Esophagus mucosa (tissue), 1 donor: ENCODE results near the gene CCDC85A. TPM values are rescaled to one million over a fixed set of nuclear protein-coding genes. Genes with fewer than 3 reads are reported as not detected.

Experiments
- ATAC-seq: fragments of 200-7000 bp; cut with Tn5 transposase; one replicate; pipeline ENCODE4 v1.9.1; 2020
- total RNA-seq: library from RNA; stranded (reverse); gene quantifications from one replicate; pipeline ENCODE4 v1.2.4, GENCODE V29; 2023
- donor health status: DM: yes; HTN: yes; CAD: no.

CCDC85A gene
- total RNA-seq, 1 donor from 2014 or later, result 0.24 TPM

DNA sequence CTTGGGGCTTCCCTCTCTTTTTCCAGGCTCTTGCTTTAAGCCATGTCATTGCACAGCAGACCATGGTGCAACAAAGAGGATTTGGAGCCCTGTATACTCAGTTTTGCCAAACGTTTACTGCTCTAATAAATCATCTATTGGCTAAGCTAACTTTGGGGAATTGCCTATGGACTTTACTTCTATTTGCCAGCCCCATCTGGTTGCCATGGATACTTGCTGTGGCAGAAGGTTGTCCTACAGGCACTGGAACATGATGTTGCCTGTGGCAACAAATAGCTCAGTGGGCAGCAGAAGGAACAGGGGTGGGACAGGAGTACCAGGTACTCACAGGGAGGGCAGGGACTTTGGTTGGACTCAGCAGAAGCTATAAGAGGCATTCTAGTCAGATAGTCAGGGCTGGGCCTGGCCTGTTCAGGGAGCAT is 129.7 kb downstream of the CCDC85A start:
- ATAC-seq, result no peak

DNA sequence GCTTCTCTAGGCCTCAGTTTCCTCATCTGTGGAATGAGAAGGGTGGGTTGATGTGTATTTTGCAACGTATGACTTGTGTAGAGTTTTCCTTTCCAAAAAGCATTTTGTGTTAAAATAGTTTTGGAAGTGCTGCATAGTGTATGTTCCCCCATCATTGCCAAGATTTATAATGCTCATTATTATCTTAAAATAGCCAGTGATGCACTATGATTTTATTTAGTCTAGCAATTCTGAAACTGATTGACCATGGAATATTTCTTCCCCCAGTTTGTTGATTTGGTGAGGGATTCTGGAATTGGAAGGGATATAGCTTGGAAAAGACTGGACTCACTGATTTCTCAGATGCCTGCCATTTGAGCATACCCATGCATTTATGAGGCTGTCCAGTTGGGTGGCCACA is 130.6 kb downstream of the CCDC85A start:
- no peak for ATAC-seq

DNA sequence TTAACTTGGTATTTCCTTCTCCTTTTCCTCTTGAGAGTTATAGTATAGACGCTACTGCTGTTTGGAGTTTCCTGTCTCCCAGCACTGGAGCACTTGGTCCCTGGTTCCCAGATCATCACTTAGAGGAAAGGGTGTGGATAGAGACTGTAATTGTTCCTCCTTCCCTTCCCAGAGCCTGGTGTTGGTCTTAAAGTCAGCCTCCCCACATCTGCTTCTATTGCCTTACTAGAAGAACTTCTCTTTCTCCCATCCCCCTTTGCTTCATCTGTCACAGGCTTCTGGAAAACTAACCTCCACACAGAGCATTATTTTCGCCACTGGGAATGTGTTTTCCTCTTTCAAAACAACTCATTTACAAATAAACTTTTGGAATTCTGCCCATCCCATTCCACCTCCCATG is 131.0 kb downstream of the CCDC85A start:
- ATAC-seq, result no peak

DNA sequence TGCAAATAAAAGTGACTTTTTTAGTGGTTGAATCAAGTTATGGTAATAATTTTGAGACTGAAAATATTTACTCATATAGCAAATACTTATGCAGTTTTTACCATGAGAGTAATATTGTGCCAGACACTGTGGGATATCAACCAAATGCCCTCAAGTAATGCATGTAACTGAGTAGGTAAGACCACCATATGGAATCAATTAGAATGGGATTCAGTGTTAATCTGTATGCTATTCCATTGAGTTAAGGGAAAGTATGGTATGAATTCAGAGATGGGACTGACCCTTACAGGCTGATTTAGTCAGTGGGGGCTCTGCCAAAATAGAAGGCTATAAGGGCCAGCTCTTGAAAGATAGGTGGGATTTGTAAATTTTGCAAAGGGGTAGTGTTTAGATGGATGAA is 131.6 kb downstream of the CCDC85A start:
- ATAC-seq, result no peak

DNA sequence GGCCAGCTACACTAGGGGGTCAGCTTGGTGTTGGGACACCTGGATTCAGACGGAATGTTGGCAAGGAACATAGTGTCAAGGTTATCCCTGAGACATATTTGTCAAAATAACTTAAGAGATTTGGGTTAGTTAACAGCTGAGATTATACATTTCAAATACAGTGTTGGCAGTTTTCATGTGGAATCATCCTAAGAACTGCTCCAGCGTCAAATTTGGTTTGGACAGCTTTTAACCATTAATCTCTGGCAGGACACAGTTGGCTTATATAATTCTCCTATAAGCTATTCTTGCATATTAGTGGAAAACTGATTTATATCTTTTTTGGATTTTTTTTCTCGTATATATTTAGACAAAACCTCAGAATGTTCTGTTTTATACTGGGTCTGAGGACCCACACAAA is 132.2 kb downstream of the CCDC85A start:
- no peak for ATAC-seq

DNA sequence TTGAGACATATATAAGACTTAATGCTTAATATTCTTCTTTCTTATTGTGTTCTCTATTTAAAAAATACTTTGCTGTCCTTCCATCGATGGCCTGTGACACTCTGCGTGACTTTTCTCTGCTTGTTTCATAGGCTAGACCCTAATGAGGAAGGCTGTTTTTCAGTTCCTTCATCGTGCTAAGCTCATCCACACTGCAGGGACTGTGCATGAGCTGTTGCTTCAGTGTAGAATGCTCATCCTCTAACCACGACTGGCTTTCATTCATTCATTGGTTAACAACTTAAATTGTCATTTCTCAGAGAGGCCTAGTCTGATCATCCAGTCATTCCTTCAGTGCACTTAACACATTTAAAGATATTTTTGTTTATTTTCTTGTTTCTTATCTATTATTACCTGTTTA is 134.4 kb downstream of the CCDC85A start:
- no peak for ATAC-seq

DNA sequence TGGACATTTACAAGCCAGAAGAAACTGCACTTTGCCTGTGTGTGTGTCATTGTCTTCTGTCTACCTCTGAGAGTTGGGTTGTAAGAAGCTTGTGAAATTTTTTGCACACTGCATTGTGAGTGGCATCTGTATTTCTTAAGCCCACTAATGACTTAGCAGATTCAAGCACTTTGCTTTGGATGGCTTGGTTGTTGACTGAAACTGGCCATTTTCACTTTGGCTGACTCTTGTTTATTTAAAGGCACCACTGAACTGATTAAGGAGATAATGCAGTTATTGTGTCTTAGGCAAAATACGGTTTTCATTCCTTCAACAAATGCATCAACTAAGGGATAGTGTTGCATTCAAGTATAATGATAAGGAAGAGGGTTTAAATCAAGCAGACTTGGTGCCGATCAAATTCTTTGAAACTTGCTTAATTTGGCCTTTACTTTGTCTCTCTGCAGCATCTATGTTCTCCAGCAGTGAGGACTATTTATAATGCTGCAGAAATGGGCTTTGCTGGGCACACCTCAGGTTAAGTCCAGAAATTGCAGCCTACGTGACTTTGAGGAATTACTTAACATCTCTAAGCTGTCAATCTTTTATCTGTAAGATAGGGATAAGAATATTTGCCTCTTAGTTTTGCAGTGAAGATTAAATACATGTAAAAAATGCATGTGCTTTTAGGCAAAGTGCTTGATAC is 142.0 kb downstream of the CCDC85A start:
- no peak for ATAC-seq

DNA sequence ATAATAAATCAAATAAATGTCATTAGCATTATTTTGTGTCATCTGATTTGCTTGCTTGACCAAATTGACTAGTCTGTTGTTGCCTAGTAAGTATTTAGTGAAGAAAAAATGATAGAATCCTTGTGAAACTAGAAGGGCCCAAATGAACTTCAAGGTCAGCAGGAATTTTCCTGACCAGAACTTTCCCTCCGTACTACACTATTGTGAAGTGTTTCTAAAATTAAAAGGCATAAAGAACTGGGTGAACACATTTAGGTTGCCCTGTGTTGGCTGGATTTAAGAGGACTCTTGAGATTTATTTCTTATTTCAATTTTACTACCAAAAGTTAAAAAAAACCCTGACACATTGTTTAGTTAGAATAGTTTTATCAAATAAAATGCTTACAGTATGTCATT is 142.6 kb downstream of the CCDC85A start:
- no peak for ATAC-seq

DNA sequence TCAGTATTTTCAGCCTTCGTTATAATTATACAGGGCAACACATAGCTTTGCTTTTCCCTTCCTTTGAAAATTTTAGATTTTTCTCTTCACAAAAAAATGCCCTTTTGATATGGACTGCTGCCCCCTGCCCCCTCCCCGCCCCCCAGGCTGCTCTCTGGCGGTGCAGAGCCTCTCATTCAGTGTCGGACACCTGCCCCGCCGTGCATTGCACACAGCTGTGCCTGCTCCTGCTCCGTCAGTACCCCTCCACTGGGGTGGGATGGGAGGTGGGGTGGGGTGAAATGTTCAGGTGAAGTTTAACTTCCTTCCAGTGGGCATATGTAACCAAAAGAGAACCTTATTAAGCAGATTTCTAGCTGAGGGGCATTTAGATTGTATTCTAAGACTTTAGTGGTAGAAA is 148.0 kb downstream of the CCDC85A start:
- ATAC-seq, result no peak

DNA sequence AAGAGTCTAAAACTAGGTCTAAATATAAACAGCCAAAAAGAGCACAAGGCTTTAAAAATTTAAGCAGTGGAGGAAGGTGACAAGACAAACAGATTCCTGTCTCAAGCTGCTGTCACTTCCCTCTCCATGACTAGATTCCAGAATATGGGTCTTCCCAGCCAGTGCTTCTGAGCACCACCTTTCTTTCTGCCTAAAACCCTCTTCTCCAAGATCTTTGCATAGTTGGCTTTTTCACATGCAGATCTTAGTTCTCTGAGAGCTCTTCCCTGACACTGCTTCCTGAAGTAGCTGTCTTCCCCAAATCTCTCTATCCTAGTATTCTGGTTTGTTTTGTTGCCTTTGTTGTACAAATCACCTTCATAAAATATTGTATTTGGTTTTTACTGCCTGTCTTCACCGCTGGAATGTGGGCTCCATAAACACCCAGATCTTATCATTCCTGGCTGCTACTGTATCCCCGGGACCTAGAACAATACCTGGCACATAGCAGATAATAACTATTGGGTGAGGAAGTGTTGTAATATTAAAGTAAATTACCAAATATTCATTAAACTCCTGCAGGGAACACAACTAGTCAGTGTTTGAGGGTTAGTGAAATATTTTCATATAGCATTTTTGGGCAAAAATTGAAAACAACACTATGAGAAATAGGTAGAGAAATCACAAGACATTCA is 150.2 kb downstream of the CCDC85A start:
- ATAC-seq, result no peak

DNA sequence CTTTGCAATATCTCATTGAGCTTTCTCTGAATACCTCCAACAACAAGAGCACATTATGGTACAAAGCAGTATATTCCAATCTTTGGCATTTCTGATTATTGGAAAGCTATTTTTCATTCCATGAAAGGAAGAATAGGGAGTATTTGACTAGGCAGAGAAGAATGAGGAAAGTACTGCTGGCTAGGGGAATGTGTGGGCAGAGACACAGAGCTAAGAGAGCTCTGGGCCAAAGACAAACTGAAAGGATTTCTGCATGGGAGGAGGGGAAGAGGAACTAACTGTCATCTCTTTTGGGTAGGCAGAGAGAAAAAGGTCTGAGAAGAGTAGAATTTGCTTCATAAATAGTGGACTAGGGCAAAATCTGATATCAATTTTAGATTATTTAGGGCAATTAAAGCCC is 150.8 kb downstream of the CCDC85A start:
- no peak for ATAC-seq

DNA sequence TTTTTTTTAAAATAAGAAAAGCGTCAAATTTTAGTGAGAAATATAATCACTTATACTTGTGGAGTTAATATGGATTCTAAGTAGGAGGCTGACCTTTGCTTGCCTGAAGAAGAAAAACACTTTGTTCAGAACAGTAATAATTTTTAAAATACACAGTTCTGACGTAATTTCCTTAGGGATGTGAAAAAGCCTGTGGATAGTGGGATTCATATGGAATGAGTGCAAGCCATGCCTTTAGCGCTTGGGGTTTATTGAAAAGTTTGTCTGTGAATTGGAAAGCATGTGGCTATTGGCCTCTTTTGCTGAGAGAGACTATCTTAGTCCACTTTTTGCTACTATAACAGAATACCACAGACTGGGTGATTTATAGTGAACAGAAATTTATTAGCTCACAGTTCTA is 151.3 kb downstream of the CCDC85A start:
- ATAC-seq, result no peak

DNA sequence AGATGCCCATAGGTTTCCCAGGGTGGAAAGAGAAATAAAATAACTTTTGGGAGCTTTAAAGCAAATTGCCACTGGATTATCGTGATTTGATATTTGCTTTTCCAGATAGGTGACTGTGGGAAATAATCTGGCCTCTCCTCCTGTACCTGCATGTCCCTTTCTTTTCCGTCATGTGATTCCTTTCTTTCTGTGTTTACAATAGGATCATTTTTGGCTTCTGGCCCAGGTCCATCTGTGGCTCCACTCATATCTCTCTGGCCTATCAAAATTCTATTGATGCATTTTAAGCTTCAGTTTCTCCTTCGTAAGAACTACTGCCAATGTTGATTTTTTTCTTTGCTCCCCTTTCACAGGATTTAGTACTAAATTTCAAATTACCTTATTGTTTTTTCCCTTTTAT is 153.6 kb downstream of the CCDC85A start:
- no peak for ATAC-seq

DNA sequence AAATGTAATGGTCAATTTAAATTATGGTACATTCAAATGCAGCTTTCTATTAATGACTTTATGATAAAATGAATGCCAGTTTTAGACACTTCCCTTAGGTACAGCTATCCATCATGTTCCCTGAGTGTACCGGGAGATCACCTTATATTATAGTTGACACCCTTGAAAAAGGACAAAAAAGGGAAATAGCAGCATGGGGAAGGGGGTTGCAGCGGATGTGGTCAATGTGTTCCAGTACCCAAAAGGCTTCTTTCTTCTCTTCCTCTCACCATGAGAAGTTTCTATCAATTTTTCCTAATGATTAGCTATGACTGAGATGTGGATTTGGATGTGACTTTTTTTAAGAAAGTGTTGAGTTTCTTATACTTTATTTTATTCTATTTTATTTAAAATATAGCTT is 154.4 kb downstream of the CCDC85A start:
- ATAC-seq, result no peak

DNA sequence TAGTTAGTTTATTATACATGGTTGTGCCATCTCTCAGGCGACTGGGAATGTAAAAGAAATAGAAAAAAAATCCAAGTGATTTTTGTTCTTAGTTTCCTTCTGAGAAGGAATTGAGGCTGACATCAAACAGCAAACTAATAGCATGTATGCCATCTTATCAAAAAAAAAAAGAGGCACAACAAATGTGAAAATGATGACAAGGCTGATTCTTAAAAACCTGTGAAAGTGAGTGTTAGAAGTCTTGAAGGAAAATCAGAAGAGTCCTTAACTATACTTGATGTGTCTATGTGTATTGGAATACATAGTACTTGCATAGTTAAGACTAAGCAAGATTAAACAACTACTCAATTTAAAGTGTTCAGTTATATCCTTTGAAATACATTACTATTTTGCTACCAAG is 161.0 kb downstream of the CCDC85A start:
- ATAC-seq, result no peak

DNA sequence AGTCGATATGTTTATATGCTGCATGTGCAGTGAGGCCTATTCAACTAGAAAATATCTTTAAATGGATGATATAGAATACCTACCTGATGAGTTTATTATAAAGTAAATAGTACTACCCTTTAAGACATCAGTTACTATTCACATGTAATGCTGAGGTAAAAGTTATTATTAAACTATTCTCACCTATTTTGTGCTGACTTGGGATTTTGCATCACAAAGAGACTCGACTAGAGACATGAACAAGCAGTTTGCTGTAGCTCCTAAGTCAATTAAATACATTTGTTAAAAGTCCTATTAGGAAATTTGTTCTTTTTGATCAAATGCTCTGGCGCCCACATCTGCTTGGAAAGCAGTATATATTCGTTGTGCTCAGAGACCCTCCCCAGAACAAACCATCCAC is 164.1 kb downstream of the CCDC85A start:
- no peak for ATAC-seq

DNA sequence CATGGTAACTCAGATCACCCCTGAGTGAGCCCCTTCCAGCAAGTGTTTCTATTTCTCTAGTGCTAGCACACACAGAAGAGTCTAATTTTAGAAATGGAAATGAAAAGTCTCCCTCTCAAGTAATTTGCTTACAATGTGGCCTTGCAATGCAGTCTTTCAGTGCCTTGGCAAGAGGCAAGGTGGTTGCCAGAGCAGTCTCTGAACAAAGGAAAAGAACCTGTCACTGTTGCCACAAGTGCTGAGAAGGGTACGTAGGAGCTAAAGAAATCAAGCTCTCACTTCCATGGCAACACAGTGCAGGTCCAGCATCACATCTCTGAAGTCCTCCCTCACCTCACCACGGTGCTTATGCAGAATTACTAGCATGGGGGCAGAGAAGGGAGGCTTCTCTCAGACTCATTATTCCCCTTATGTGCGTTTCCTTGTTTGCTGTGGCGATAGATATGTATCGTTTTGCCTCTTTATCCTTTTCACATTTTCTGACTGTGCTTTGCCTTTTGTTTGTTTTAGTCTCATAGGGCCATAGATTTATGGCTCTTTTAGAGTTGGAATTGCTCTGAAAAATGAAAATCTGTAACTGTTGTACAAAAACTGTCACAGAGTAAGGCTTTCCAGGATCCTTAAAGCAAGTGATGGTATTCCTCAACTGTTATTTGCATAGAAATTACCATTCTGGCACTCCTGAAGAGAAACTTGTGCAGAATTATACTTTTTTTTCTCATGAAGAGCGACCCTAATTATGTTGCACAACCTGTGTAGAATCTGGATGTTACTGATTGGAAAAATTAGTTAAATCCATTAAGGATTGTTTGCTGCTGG is 164.8 kb downstream of the CCDC85A start:
- ATAC-seq, result no peak

DNA sequence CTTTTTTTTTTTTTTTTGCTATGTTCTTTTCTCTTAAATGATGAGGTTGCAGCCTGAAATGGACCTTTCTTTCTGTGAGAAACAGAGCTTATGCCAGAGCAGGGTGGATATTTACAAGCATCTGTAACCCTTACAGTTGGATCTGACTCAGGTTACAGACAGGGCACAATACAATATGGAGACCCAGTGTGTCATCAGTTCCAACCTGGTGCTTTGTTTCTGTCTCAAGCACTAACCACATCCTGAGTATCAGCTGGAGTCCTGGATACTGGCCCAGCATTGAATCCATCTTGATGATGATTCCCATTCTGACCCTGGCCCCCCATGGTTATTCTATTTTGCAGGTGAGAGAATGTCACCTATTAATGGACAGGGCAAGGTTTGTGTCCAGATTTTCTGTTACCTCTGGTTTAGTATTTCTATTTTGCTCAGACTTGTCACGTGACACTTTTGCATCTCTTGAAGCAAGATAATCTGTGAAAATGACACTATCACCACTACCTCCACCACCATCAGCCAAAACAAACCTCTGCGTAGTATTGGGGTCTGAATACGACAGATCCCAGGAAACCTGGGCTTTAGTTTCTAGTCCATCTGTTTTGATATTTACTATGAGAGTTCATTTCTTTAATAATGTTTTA is 174.0 kb downstream of the CCDC85A start:
- ATAC-seq, result no peak

DNA sequence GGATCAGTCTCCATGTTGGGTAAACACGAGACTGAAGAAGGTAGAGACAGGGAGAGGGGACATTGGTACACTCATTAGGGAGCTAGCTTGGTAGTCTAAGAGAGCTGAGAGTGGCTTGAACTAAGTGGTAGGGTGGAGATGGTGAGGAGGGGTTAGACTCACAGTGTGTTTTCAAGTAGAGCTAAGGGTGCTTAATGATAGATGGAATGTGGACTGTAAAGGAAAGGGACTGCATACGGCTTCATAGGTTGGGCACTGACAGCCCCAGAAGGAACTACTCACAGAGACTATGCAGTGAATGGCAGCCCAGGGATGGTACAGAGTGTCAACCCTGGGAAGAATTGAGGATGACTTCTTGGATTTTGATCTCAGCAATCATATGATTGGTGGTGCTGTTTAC is 178.1 kb downstream of the CCDC85A start:
- no peak for ATAC-seq

DNA sequence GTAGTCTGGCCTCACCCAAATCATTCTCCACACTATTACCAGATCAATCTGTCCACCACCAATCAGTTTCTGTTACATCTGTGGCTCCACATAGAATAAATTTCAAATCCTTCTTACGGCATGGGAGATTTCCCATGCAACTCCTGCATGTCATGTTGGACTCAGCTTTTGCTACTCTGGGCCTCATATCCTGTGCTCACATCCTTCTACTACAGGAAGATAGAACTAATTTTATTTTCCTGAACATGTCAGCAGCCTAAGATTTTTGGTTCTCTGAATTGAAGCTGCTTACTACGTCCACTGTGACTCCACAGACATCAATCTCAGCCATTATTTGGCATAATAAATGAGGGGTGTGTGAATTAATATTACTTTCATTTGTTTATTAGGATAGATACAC is 181.1 kb downstream of the CCDC85A start:
- ATAC-seq, result no peak

DNA sequence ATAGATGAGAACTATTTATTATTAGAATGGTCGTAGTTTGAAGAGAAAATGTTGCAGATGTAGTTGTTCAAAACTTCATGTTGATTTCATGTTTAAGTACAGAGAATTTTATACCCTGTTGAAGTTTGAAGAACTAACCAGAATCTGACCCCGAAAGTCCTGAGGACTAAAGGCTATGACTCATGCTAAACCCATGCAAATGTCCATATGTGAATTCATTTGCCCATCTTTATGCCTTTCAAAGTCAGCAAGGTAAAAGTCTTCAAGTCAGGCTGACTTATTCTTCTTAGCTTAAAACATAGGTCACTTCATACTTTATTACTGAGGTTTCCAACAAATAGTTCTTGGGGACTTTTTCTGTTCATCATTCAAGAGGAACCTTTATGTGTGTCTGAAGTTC is 185.5 kb downstream of the CCDC85A start:
- ATAC-seq, result no peak

DNA sequence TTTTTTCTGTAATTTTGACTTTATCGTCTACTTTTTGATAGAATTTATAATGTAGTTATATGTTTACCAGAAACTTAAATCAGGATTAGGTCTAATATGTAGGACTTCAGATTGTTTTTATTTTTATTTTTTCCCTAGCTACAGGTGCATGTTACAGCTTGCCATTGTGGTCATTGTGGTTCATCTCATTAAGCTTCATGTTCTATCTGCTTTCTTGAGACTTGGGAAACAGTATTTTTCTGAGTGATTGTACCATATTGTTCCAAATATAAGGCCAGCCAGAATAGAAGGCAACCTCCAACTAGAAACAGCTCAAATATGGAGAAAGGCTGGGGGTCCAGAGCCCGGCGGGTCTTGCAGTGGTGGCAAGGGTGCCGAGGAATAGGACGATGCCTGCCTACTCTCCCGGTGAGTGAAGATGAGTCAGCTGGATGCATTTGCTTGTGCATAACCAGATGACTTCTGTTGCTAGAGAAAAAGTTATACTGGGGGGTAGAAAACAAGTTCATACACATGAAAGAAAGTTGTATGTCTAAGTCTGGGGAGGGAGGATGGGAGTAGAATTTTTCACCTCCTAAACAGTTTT is 188.4 kb downstream of the CCDC85A start:
- ATAC-seq, result no peak

DNA sequence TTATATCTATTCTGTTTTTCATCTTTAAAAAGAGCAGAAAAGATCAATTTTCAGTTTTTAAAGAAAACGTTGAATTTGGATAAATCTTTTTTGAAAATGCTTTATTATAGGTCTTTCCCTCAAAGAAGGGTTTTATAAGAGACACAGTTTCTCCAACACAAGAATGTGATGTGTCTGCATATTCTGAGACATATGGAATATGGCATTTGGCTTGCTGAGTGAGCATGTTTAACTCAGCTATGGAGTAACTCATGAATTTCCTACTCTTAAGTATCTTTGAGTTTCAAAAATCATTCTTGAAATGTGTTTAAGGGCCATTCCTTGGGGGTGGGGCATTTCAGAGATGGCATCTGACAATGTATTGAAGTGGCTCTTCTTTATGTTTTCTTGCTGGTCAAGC is 191.5 kb downstream of the CCDC85A start:
- no peak for ATAC-seq
